ENCODE results near the gene FAM3A. TPM values are rescaled to one million over a fixed set of nuclear protein-coding genes. Genes with fewer than 3 reads are reported as not detected.
"Not testable (repeated sequence)": the region's sequence is repeated elsewhere in the genome, so short reads cannot be mapped to it uniquely, and the experiment has no call there.

Gene FAM3A
- total RNA-seq, 1 experiment from 2014 or later = 15.6 TPM

- intact Hi-C loops (cut with micrococcal nuclease); CTCF ChIA-PET; ATAC-seq; H3K36me3 ChIP-seq (ENCODE audit: control insufficient read depth in 1 of 2, insufficient read depth in 2 of 2, low read length in 2 of 2); BruUV-seq (replicated peaks); H4K20me1 ChIP-seq (ENCODE audit: insufficient read depth); H3K27ac ChIP-seq (ENCODE audit: low read depth, low read length); H3K4me3 ChIP-seq (replicated peaks in 1 of 2; ENCODE audit: low read depth in 1 of 2, low read length in 2 of 2); H3K9me2 ChIP-seq (ENCODE audit: insufficient read depth); POLR2A ChIA-PET; H3K9me3 ChIP-seq (ENCODE audit: control insufficient read depth in 1 of 2, insufficient read depth in 1 of 2, low read depth in 1 of 2, low read length in 2 of 2); DNase-seq (ENCODE audit: low read depth, low spot score); H2AFZ ChIP-seq (ENCODE audit: low read depth, low read length, poor library complexity, severe bottlenecking); H3K4me1 ChIP-seq (ENCODE audit: control insufficient read depth in 1 of 2, insufficient read depth in 2 of 2, low read length in 2 of 2); H3K27me3 ChIP-seq (ENCODE audit: insufficient read depth, low read length); H3K9ac ChIP-seq (ENCODE audit: low read length); H3K4me2 ChIP-seq (ENCODE audit: low read length); RAD21 ChIA-PET (ENCODE audit: low non-redundant PET in 1 of 2, low total read pairs in 2 of 2, uncharacterized antibody in 2 of 2, unreplicated experiment in 2 of 2); H3K79me2 ChIP-seq (ENCODE audit: insufficient read depth, low read length): not testable (repeated sequence)
Measured at GRCh38 chrX:154558896-154559295, 42.9 kb upstream of the FAM3A start.

GRCh38 chrX:154558060-154558690 lies 42.1 kb upstream of the FAM3A start:
- H3K4me3 ChIP-seq (replicated peaks in 1 of 2; ENCODE audit: low read depth in 1 of 2, low read length in 2 of 2); CTCF ChIA-PET; H3K79me2 ChIP-seq (ENCODE audit: insufficient read depth, low read length); H3K9me2 ChIP-seq (ENCODE audit: insufficient read depth); BruUV-seq (replicated peaks); H3K4me1 ChIP-seq (ENCODE audit: control insufficient read depth in 1 of 2, insufficient read depth in 2 of 2, low read length in 2 of 2); H3K27me3 ChIP-seq (ENCODE audit: insufficient read depth, low read length); H4K20me1 ChIP-seq (ENCODE audit: insufficient read depth); H3K9me3 ChIP-seq (ENCODE audit: control insufficient read depth in 1 of 2, insufficient read depth in 1 of 2, low read depth in 1 of 2, low read length in 2 of 2); DNase-seq (ENCODE audit: low read depth, low spot score); H2AFZ ChIP-seq (ENCODE audit: low read depth, low read length, poor library complexity, severe bottlenecking); intact Hi-C loops (cut with micrococcal nuclease); H3K9ac ChIP-seq (ENCODE audit: low read length); RAD21 ChIA-PET (ENCODE audit: low non-redundant PET in 1 of 2, low total read pairs in 2 of 2, uncharacterized antibody in 2 of 2, unreplicated experiment in 2 of 2); ATAC-seq; H3K4me2 ChIP-seq (ENCODE audit: low read length); H3K27ac ChIP-seq (ENCODE audit: low read depth, low read length); POLR2A ChIA-PET; H3K36me3 ChIP-seq (ENCODE audit: control insufficient read depth in 1 of 2, insufficient read depth in 2 of 2, low read length in 2 of 2): not testable (repeated sequence)

GRCh38 chrX:154552112-154552806 lies 36.2 kb upstream of the FAM3A start:
- H3K4me2 ChIP-seq (ENCODE audit: low read length); H3K9me3 ChIP-seq (ENCODE audit: control insufficient read depth in 1 of 2, insufficient read depth in 1 of 2, low read depth in 1 of 2, low read length in 2 of 2); intact Hi-C loops (cut with micrococcal nuclease); POLR2A ChIA-PET; H3K27me3 ChIP-seq (ENCODE audit: insufficient read depth, low read length); H3K4me1 ChIP-seq (ENCODE audit: control insufficient read depth in 1 of 2, insufficient read depth in 2 of 2, low read length in 2 of 2); H3K9me2 ChIP-seq (ENCODE audit: insufficient read depth); H3K27ac ChIP-seq (ENCODE audit: low read depth, low read length); RAD21 ChIA-PET (ENCODE audit: low non-redundant PET in 1 of 2, low total read pairs in 2 of 2, uncharacterized antibody in 2 of 2, unreplicated experiment in 2 of 2); BruUV-seq (replicated peaks); H3K9ac ChIP-seq (ENCODE audit: low read length); H2AFZ ChIP-seq (ENCODE audit: low read depth, low read length, poor library complexity, severe bottlenecking); H3K36me3 ChIP-seq (ENCODE audit: control insufficient read depth in 1 of 2, insufficient read depth in 2 of 2, low read length in 2 of 2); H4K20me1 ChIP-seq (ENCODE audit: insufficient read depth); CTCF ChIA-PET; DNase-seq (ENCODE audit: low read depth, low spot score); H3K4me3 ChIP-seq (replicated peaks in 1 of 2; ENCODE audit: low read depth in 1 of 2, low read length in 2 of 2): not testable (repeated sequence)
- peak; percentile 66 for ATAC-seq
- H3K79me2 ChIP-seq (ENCODE audit: insufficient read depth, low read length) = peaks cover 45% of the 10 kb centered on the region
